Nephron progenitor cell (in vitro differentiated cells): ENCODE results near the gene B4GALT2.

ENCODE experiments used
- DNase-seq: peaks from one replicate; pipeline ENCODE4 v3.0.0; 2021
- H3K27ac Mint-ChIP-seq: 2 replicates; pipeline ENCODE4 v1.8.0; 2021; ENCODE audit warnings: mild to moderate bottlenecking, moderate library complexity, mixed read lengths
- H3K27me3 Mint-ChIP-seq: 2 replicates; pipeline ENCODE4 v1.8.0; 2021; ENCODE audit warnings: mild to moderate bottlenecking, low read depth, mixed read lengths; ENCODE audit not compliant: poor library complexity
- H3K36me3 Mint-ChIP-seq: 2 replicates; pipeline ENCODE4 v1.8.0; 2021; ENCODE audit warnings: low read depth, mixed read lengths
- H3K4me1 Mint-ChIP-seq: 2 replicates; pipeline ENCODE4 v1.8.0; 2021; ENCODE audit warnings: mixed read lengths
- H3K4me3 Mint-ChIP-seq: 2 replicates; pipeline ENCODE4 v1.8.0; 2021; ENCODE audit warnings: mild to moderate bottlenecking, moderate library complexity, mixed read lengths
- H3K9me3 Mint-ChIP-seq: 2 replicates; pipeline ENCODE4 v1.8.0; 2021; ENCODE audit warnings: mild to moderate bottlenecking, moderate library complexity, mixed read lengths
- CTCF ChIP-seq: fragments of 200-600 bp; sonication (generic); IDR thresholded peaks from 2 replicates; pipeline ENCODE4 v1.5.0; 2021; ENCODE audit warnings: antibody characterized with exemption

Gene B4GALT2

GRCh38 chr1:43997295-43997999 is 18.4 kb downstream of the B4GALT2 start:
- DNase-seq: no peak
- no peak overlapping the region for H3K4me3 Mint-ChIP-seq
- H3K36me3 Mint-ChIP-seq: peaks cover 11% of the 10 kb centered on the region
- no peak overlapping the region for H3K27ac Mint-ChIP-seq
- peaks cover 6% of the 10 kb centered on the region for H3K27me3 Mint-ChIP-seq
- no peak for TF ChIP-seq CTCF
- H3K4me1 Mint-ChIP-seq: peaks cover 40% of the 10 kb centered on the region
- H3K9me3 Mint-ChIP-seq: no peaks in the 10 kb centered on the region

- Mint-ChIP-seq H3K27ac (no peak overlapping the region), H3K4me1 (peaks cover 34% of the 10 kb centered on the region), H3K27me3 (peaks cover 3% of the 10 kb centered on the region), H3K4me3 (no peak overlapping the region), H3K36me3 (peaks cover 11% of the 10 kb centered on the region), H3K9me3 (no peaks in the 10 kb centered on the region)
- DNase-seq: no peak
- no peak for TF ChIP-seq CTCF
Measured at GRCh38 chr1:43998000-43998378, 19.0 kb downstream of the B4GALT2 start.

GRCh38 chr1:43999455-43999854 is 20.4 kb downstream of the B4GALT2 start:
- Mint-ChIP-seq H3K9me3 (no peaks in the 10 kb centered on the region), H3K27me3 (no peaks in the 10 kb centered on the region), H3K4me1 (peaks cover 29% of the 10 kb centered on the region), H3K27ac (no peak overlapping the region), H3K4me3 (no peak overlapping the region), H3K36me3 (peaks cover 11% of the 10 kb centered on the region)
- no peak for DNase-seq
- TF ChIP-seq CTCF: no peak

- Mint-ChIP-seq H3K27ac (peak overlapping the region; percentile 51), H3K4me3 (no peak overlapping the region), H3K9me3 (no peaks in the 10 kb centered on the region), H3K36me3 (peaks cover 11% of the 10 kb centered on the region), H3K27me3 (no peaks in the 10 kb centered on the region), H3K4me1 (peaks cover 30% of the 10 kb centered on the region)
- DNase-seq: no peak
- TF ChIP-seq CTCF: no peak
Measured at GRCh38 chr1:44000122-44000665, 21.2 kb downstream of the B4GALT2 start.

- no peaks in the 10 kb centered on the region for H3K9me3 Mint-ChIP-seq
- no peaks in the 10 kb centered on the region for H3K27me3 Mint-ChIP-seq
- no peak overlapping the region for H3K27ac Mint-ChIP-seq
- peaks cover 18% of the 10 kb centered on the region for H3K4me1 Mint-ChIP-seq
- no peak overlapping the region for H3K4me3 Mint-ChIP-seq
- no peak for TF ChIP-seq CTCF
- no peak for DNase-seq
- peaks cover 18% of the 10 kb centered on the region for H3K36me3 Mint-ChIP-seq
Measured at GRCh38 chr1:44002165-44002564, 23.2 kb downstream of the B4GALT2 start.

- Mint-ChIP-seq H3K4me3 (no peak overlapping the region), H3K27ac (no peak overlapping the region), H3K9me3 (no peaks in the 10 kb centered on the region), H3K27me3 (no peaks in the 10 kb centered on the region), H3K4me1 (peaks cover 15% of the 10 kb centered on the region), H3K36me3 (peaks cover 18% of the 10 kb centered on the region)
- DNase-seq: no peak
- peak; percentile 31 for TF ChIP-seq CTCF
Measured at GRCh38 chr1:44002606-44003157, 23.7 kb downstream of the B4GALT2 start.
